ENCODE measurements around the gene NLRP5.

NLRP5 gene

GRCh38 chr19:56083668-56084067 is 97.1 kb downstream of the NLRP5 start:
- TF ChIP-seq CTCF (IDR thresholded peaks at IDR 0.05; ENCODE audit: low read depth, low read length, missing control alignments), result no peak
- DNase-seq (ENCODE audit: low read depth), result no peak
- in situ Hi-C loops (cut with HindIII; ENCODE audit: low sequenced_read_pairs), result no loop called here
- H3K4me3 ChIP-seq (ENCODE audit: low read depth, low read length), result no peak overlapping the region

DNA sequence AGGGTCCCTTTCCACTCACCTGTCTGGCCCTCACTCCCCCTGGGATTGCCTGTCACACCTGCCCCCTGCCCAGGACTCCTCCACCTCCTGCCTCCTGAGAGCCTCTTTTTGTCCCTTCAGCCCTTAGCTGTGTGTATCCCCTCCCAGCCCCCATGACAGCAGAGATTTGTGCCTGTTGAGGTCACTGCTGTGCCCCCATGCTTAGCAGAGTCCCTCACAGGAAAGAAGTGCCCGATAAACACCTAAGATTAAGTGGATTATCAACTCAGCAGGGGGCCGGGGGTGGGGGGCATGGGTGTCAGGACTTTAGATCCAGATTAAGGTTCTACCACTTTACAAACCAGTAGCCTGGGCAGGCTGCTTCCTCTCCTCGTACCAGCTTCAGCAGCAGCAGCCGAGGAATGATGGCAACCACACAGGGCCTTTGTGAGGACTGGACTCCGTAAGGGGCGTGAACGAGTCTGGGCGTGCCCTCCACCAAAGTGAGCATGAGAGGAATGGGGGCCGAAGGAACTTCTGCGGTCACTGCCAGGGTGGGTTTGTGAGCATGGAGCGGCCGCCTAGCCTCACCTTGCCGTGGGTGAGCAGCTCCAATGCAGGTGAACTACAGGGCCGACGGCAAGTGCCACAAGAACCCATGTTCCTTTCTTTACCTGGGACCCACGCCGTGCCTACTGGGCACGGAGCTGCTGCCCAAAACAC is 98.4 kb downstream of the NLRP5 start:
- in situ Hi-C loops (cut with HindIII; ENCODE audit: low sequenced_read_pairs), result no loop called here
- DNase-seq (ENCODE audit: low read depth), result no peak
- no peak overlapping the region for H3K4me3 ChIP-seq (ENCODE audit: low read depth, low read length)
- no peak for TF ChIP-seq CTCF (IDR thresholded peaks at IDR 0.05; ENCODE audit: low read depth, low read length, missing control alignments)

DNA sequence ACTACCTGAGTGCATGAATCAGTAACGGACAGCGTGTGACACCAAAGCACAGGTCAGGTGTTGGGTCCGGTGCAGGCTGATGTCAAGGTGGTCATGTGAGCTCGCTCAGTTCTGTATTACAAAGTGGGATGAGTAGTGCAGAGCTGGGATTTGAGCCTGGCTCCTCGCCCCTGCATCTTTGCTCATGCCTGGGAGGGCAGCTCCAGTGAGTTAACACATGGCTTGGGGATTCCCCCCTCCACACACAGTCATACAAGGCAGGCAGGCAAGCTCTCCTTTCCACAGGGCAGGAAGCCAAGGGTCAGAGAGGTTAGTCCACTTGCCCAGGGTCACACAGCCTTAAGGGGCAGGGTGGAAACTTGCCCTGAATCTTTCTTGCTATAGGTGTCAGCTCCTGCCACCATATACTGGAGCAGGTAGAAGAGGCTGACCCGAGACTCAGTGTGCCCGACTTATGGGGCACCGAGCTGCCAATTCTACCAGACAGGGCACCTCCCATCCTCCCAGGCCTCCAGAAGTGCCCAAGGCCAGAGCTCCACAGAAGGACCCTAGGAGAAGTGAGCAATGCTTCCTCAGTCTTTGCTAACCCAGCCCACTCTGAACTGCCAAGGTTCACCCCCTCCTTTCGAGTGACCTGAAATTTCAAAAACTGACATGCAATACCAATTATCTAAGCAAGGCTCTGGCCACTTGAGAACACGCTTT is 99.1 kb downstream of the NLRP5 start:
- DNase-seq (ENCODE audit: low read depth), result no peak
- in situ Hi-C loops (cut with HindIII; ENCODE audit: low sequenced_read_pairs), result no loop called here
- H3K4me3 ChIP-seq (ENCODE audit: low read depth, low read length), result no peak overlapping the region
- TF ChIP-seq CTCF (IDR thresholded peaks at IDR 0.05; ENCODE audit: low read depth, low read length, missing control alignments), result no peak

- no peak for DNase-seq (ENCODE audit: low read depth)
- TF ChIP-seq CTCF (IDR thresholded peaks at IDR 0.05; ENCODE audit: low read depth, low read length, missing control alignments), result no peak
- in situ Hi-C loops (cut with HindIII; ENCODE audit: low sequenced_read_pairs), result no loop called here
- no peak overlapping the region for H3K4me3 ChIP-seq (ENCODE audit: low read depth, low read length)
Measured at GRCh38 chr19:56086671-56087430, 100.3 kb downstream of the NLRP5 start.

DNA sequence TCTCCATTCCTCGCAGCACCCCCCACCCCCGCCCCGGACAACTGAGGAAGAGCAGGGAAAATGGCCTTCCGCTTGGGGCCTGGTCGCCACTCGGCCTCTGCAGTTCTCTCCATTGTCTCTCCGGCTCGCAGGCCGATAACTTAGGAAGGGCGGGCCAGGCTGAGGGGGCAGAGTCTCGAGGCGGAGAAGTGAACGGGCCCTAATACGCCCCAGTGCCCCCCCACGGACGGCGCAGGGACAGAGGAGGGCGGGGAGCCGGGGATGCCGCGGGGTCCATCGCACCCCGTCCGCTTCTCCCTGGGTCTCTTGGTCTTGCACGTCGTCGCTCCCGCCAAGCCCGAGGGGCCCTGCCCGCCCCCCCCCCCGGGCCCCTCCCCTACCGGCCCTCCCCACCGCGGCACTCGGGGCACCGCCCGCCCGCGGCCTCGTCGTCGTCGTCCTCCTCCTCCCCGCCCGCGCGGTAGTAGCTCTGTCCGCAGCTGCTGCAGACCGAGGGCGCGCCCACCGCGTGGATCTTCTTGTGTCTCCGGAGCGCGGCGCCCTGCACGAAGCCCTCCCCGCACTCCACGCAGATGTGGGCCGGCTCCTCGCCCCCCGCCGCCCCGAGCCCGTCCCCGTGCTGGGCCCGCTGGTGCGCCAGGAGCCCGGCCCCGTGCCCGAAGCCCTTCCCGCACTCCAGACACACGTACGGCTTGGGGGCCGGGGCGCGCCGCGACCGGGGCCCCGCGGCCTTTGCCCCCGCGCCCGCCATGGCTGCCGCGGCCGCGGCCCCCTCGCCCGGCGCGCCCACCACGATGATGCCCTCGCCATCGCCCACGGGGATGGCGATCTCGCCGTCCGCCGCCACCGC is 101.3 kb downstream of the NLRP5 start:
- TF ChIP-seq CTCF (IDR thresholded peaks at IDR 0.05; ENCODE audit: low read depth, low read length, missing control alignments), result no peak
- in situ Hi-C loops (cut with HindIII; ENCODE audit: low sequenced_read_pairs), result no loop called here
- no peak for DNase-seq (ENCODE audit: low read depth)

More for the DNA sequence above, 101.3 kb downstream of the NLRP5 start:
- no peak overlapping the region for H3K4me3 ChIP-seq (ENCODE audit: low read depth, low read length)

Data from astrocyte of the cerebellum (primary cell).